PC-3 (cell line): Measurements from ENCODE around the gene RAC3. TPM values are rescaled to one million over a fixed set of nuclear protein-coding genes. Genes with fewer than 3 reads are reported as not detected.

Source experiments
- ATAC-seq: fragments of 200-7000 bp; cut with Tn5 transposase; 2 replicates; pipeline ENCODE4 v1.9.1; 2020; ENCODE audit warnings: mild to moderate bottlenecking, moderate library complexity
- BruUV-seq: library from RNA; stranded (reverse); fragments of 400-500 nt; replicated peaks from 2 replicates; lab custom pipeline; 2021; lab: Mats Ljungman, UMichigan
- CTCF ChIA-PET: fragments of 300-600 bp; sonication (Branson Sonifier 250); formaldehyde crosslinking; loops from one replicate; lab custom pipeline; 2022; ENCODE audit warnings: antibody characterized with exemption; lab: Charles Lee
- POLR2A ChIA-PET: fragments of 300-600 bp; sonication (Branson Sonifier 250); formaldehyde crosslinking; loops from one replicate; lab custom pipeline; 2022; ENCODE audit warnings: antibody characterized with exemption; ENCODE audit not compliant: unreplicated experiment; lab: Charles Lee
- DNase-seq: peaks from one replicate; pipeline ENCODE4 v3.0.0-alpha.2; 2015
- H2AFZ ChIP-seq: fragments of 300-600 bp; sonication (generic); 2 replicates; pipeline ENCODE4 v1.6.0; 2016; ENCODE audit warnings: antibody characterized with exemption, low read length
- H3F3A ChIP-seq: fragments of 300-600 bp; sonication (generic); one replicate; pipeline ENCODE4 v1.6.0; 2017; ENCODE audit warnings: antibody characterized with exemption, low read length, control low read depth, mild to moderate bottlenecking; ENCODE audit not compliant: unreplicated experiment
- H3K27ac ChIP-seq: fragments of 300-600 bp; sonication (generic); 2 replicates; pipeline ENCODE4 v1.5.1; 2016; ENCODE audit warnings: mild to moderate bottlenecking, low read length
- H3K27me3 ChIP-seq: fragments of 300-600 bp; sonication (generic); 2 replicates; pipeline ENCODE4 v1.6.1; 2016; ENCODE audit warnings: low read length, mixed read lengths
- H3K36me3 ChIP-seq: fragments of 300-600 bp; sonication (generic); 2 replicates; pipeline ENCODE4 v1.6.1; 2016; ENCODE audit warnings: low read depth, mixed run types, low read length, mixed read lengths
- H3K4me1 ChIP-seq: fragments of 300-600 bp; sonication (generic); 2 replicates; pipeline ENCODE4 v1.5.1; 2016; ENCODE audit warnings: low read length; ENCODE audit not compliant: insufficient read depth
- H3K4me2 ChIP-seq: fragments of 300-600 bp; sonication (generic); 2 replicates; pipeline ENCODE4 v1.6.0; 2016; ENCODE audit warnings: low read length
- H3K4me3 ChIP-seq: fragments of 300-600 bp; sonication (generic); 2 replicates; pipeline ENCODE4 v1.5.1; 2016; ENCODE audit warnings: mild to moderate bottlenecking, low read length, mixed read lengths
- H3K79me2 ChIP-seq: fragments of 300-600 bp; sonication (generic); 2 replicates; pipeline ENCODE4 v1.6.1; 2017; ENCODE audit warnings: low read length, mixed read lengths
- H3K9ac ChIP-seq: fragments of 300-600 bp; sonication (generic); 2 replicates; pipeline ENCODE4 v1.6.0; 2016; ENCODE audit warnings: mild to moderate bottlenecking, low read length
- H3K9me2 ChIP-seq: fragments of 300-600 bp; sonication (generic); replicated peaks from 2 replicates; pipeline ENCODE4 v1.6.1; 2016; ENCODE audit warnings: mixed run types, low read length, mixed read lengths
- H3K9me3 ChIP-seq: fragments of 300-600 bp; sonication (generic); 2 replicates; pipeline ENCODE4 v1.6.1; 2016; ENCODE audit warnings: low read length, mixed read lengths
- H4K20me1 ChIP-seq: fragments of 300-600 bp; sonication (generic); 2 replicates; pipeline ENCODE4 v1.6.1; 2016; ENCODE audit warnings: low read length, mixed read lengths
- EZH2 ChIP-seq: fragments of 300-600 bp; sonication (generic); IDR thresholded peaks from one replicate; pipeline ENCODE4 v1.6.1; 2017; ENCODE audit warnings: antibody characterized with exemption, mild to moderate bottlenecking, low read length; ENCODE audit not compliant: unreplicated experiment
- EZH2phosphoT487 ChIP-seq: fragments of 300-600 bp; sonication (generic); IDR thresholded peaks from 2 replicates; pipeline ENCODE4 v1.6.1; 2018; ENCODE audit warnings: mild to moderate bottlenecking, antibody characterized with exemption, low read length, borderline replicate concordance
- intact Hi-C: fragments of 100-400 bp; cut with micrococcal nuclease; formaldehyde crosslinking; loops from 2 replicates; pipeline ENCODE4 v1.9.0; 2023
- total RNA-seq: library from RNA; depleted of rRNA; stranded (reverse); fragments of >200 nt; gene quantifications from 2 replicates; pipeline ENCODE4 v1.2.3, GENCODE V29; 2014
- TF ChIP-seq, protein P1 (sequence below): fragments of 300-600 bp; sonication (generic); conservative IDR thresholded peaks from 2 replicates; pipeline ENCODE4 v1.5.1; 2017; ENCODE audit warnings: antibody characterized with exemption, low read depth, mild to moderate bottlenecking, low read length

RAC3 gene
- total RNA-seq, 1 experiment from 2014 or later, result 52.2 TPM

DNA sequence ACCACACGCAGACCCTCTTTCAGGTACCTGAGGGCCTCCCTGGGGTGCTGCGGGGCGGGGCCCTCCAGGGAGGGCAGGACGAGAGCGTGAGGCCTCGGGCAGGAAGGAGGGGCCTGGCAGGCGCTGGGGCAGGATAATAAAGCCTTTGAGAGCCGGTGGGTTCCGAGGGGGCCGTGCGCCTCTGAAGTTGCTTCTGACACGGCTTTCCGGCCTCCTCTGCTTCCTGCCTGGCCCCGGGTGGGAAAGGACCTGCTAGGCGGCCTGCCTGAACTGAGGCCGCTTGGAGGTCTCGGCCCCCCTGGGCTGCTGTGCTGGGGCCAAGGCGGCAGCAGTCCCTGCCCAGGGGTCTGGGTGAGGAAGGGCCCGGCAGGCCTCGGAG, 19.2 kb upstream of the RAC3 start:
- H3F3A ChIP-seq, result no peaks in the 10 kb centered on the region
- TF ChIP-seq EZH2phosphoT487, result no peak
- TF ChIP-seq, protein P1, sequence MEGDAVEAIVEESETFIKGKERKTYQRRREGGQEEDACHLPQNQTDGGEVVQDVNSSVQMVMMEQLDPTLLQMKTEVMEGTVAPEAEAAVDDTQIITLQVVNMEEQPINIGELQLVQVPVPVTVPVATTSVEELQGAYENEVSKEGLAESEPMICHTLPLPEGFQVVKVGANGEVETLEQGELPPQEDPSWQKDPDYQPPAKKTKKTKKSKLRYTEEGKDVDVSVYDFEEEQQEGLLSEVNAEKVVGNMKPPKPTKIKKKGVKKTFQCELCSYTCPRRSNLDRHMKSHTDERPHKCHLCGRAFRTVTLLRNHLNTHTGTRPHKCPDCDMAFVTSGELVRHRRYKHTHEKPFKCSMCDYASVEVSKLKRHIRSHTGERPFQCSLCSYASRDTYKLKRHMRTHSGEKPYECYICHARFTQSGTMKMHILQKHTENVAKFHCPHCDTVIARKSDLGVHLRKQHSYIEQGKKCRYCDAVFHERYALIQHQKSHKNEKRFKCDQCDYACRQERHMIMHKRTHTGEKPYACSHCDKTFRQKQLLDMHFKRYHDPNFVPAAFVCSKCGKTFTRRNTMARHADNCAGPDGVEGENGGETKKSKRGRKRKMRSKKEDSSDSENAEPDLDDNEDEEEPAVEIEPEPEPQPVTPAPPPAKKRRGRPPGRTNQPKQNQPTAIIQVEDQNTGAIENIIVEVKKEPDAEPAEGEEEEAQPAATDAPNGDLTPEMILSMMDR, result no peak
- TF ChIP-seq EZH2, result no peak
- H3K4me2 ChIP-seq, result no peak overlapping the region
- H3K79me2 ChIP-seq, result no peaks in the 10 kb centered on the region
- no peaks in the 10 kb centered on the region for H3K36me3 ChIP-seq
- ATAC-seq, result no peak
- H4K20me1 ChIP-seq, result no peaks in the 10 kb centered on the region
- no peaks in the 10 kb centered on the region for H3K4me1 ChIP-seq
- no peaks in the 10 kb centered on the region for H3K27me3 ChIP-seq
- no peak overlapping the region for H3K9ac ChIP-seq
- intact Hi-C loops, result no loop called here
- H3K27ac ChIP-seq, result no peak overlapping the region
- no peak overlapping the region for H3K4me3 ChIP-seq
- no TSS peak for BruUV-seq
- no peak overlapping the region for H2AFZ ChIP-seq
- POLR2A ChIA-PET, result no interaction called here
- H3K9me3 ChIP-seq, result no peaks in the 10 kb centered on the region
- DNase-seq, result no peak
- H3K9me2 ChIP-seq, result no peaks in the 10 kb centered on the region
- CTCF ChIA-PET, result no interaction called here

DNA sequence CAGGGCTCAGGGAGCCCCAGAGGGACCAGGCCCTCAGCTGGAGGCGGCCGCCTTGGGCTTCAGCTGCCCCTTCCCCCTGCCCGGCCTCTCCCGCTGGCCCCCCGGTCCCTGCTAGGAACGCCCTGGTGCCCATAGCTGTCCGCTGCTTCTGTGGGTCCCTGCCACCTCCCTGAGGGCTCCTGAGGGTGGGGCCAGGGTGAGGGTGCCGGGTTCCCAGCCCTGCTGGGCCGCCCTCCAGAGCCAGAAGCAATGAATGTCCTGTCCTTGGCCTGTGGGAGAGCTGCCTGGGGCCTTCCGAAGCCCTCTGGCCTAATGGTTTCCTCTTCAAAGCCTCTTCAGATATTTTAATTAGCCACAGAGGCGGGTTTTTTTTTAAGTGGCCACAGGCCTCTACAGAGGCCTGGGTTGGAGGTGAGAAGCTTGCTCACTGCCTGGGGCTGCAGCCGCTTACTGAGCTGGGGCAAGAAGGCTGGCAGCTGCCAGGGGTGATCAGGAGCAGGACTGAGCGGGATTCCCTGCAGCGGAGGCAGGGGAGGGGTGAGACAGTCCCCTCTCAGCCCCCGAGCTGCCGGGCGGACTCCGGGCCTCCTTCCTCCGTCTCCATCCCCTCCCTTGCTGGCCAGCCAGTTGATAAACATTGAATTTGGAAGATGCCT, 18.7 kb upstream of the RAC3 start:
- CTCF ChIA-PET, result no interaction called here

DNA sequence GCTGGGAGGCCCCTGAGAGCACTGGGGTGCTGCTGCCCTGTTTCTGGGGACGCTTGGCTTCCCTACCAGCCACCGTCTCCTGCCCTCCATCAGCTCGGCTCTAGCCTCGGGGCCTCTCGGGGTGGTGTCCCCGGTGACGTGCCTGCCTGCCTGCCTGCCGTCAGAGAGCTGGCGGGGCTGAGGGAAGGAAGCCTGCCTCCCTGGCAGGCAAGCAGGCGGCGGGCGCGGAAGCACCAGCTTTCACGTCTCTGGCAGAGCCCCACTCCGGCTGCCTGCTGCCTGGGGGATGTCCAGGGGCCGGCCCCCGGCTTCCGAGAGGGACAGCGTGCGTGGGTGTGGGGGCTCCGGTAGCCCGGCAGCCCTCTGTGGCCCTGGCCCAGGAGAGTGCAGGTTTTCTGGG, 18.1 kb upstream of the RAC3 start:
- DNase-seq (no peak), ATAC-seq (no peak)
- H2AFZ ChIP-seq, result no peak overlapping the region
- H3K4me3 ChIP-seq, result no peak overlapping the region
- no peak for TF ChIP-seq EZH2phosphoT487
- TF ChIP-seq EZH2, result no peak
- TF ChIP-seq, protein P1, result no peak
- no peaks in the 10 kb centered on the region for H3K79me2 ChIP-seq
- H3K9me2 ChIP-seq, result no peaks in the 10 kb centered on the region
- H3K4me1 ChIP-seq, result no peaks in the 10 kb centered on the region
- no peaks in the 10 kb centered on the region for H3F3A ChIP-seq
- no peaks in the 10 kb centered on the region for H3K9me3 ChIP-seq
- H3K4me2 ChIP-seq, result no peak overlapping the region
- no peaks in the 10 kb centered on the region for H3K27me3 ChIP-seq
- H3K36me3 ChIP-seq, result no peaks in the 10 kb centered on the region
- BruUV-seq, result no TSS peak
- no peak overlapping the region for H3K27ac ChIP-seq
- H4K20me1 ChIP-seq, result no peaks in the 10 kb centered on the region
- intact Hi-C loops, result no loop called here
- CTCF ChIA-PET, result no interaction called here
- POLR2A ChIA-PET, result no interaction called here
- H3K9ac ChIP-seq, result no peak overlapping the region

More for the DNA sequence above, 18.7 kb upstream of the RAC3 start:
- no peak overlapping the region for H3K27ac ChIP-seq
- BruUV-seq, result no TSS peak
- no peak overlapping the region for H3K4me3 ChIP-seq
- H3K27me3 ChIP-seq, result no peaks in the 10 kb centered on the region
- TF ChIP-seq EZH2phosphoT487 (no peak), EZH2 (no peak)
- TF ChIP-seq, protein P1, result no peak
- H2AFZ ChIP-seq, result no peak overlapping the region
- H3K4me2 ChIP-seq, result no peak overlapping the region
- H3K9ac ChIP-seq, result no peak overlapping the region
- no peaks in the 10 kb centered on the region for H4K20me1 ChIP-seq
- H3K9me2 ChIP-seq, result no peaks in the 10 kb centered on the region
- DNase-seq (no peak), ATAC-seq (no peak)
- no peaks in the 10 kb centered on the region for H3F3A ChIP-seq
- intact Hi-C loops, result no loop called here
- POLR2A ChIA-PET, result no interaction called here
- H3K79me2 ChIP-seq, result no peaks in the 10 kb centered on the region
- no peaks in the 10 kb centered on the region for H3K4me1 ChIP-seq
- H3K9me3 ChIP-seq, result no peaks in the 10 kb centered on the region
- H3K36me3 ChIP-seq, result no peaks in the 10 kb centered on the region
